HepG2 (cell line): Measurements from ENCODE around the gene RABL2B. TPM values are rescaled to one million over a fixed set of nuclear protein-coding genes. Genes with fewer than 3 reads are reported as not detected.

Experiments used
- FOXA3 ChIP-seq: IDR thresholded peaks from 2 replicates; pipeline ENCODE4 v1.6.1; 2016; ENCODE audit warnings: missing genetic modification reagents, missing compliant biosample characterization
- FOXO1 ChIP-seq: sonication (generic); formaldehyde crosslinking; IDR thresholded peaks from 2 replicates; pipeline ENCODE4 v1.4.0; 2020; ENCODE audit warnings: missing genetic modification reagents
- HDAC1 ChIP-seq: sonication (generic); formaldehyde crosslinking; IDR thresholded peaks from 2 replicates; pipeline ENCODE4 v1.5.1; 2020; ENCODE audit warnings: mild to moderate bottlenecking, missing genetic modification reagents
- MNT ChIP-seq: fragments of 450-650 bp; IDR thresholded peaks from 2 replicates; pipeline ENCODE4 v1.6.1; 2016
- MYPOP ChIP-seq: sonication (generic); formaldehyde crosslinking; IDR thresholded peaks from 2 replicates; pipeline ENCODE4 v1.8.1; 2023; ENCODE audit warnings: mild to moderate bottlenecking, moderate library complexity, missing genetic modification reagents
- POLR2A ChIP-seq, 2 experiments: IDR thresholded peaks; 2 replicates each; pipeline ENCODE4 v1.6.1; 2011; ENCODE audit warnings: low read depth in 2 of 2, low read length in 2 of 2, mild to moderate bottlenecking in 1 of 2, moderate library complexity in 1 of 2; ENCODE audit not compliant: insufficient read depth in 1 of 2
- POLR2G ChIP-seq: fragments of 200-400 bp; formaldehyde crosslinking; IDR thresholded peaks from 2 replicates; pipeline ENCODE4 v1.6.1; 2018; ENCODE audit warnings: mild to moderate bottlenecking, low read depth, low read length, moderate library complexity
- RFX1 ChIP-seq: fragments of 450-650 bp; IDR thresholded peaks from 2 replicates; pipeline ENCODE4 v1.6.1; 2017
- SAP130 ChIP-seq: IDR thresholded peaks from 2 replicates; pipeline ENCODE4 v1.6.1; 2016; ENCODE audit warnings: low read depth
- SIN3A ChIP-seq: IDR thresholded peaks from 2 replicates; pipeline ENCODE4 v1.6.1; 2011; ENCODE audit warnings: low read depth, mild to moderate bottlenecking, control low read depth, low read length, borderline replicate concordance
- ZFY ChIP-seq: sonication (generic); formaldehyde crosslinking; IDR thresholded peaks from 2 replicates; pipeline ENCODE4 v1.4.0; 2020; ENCODE audit warnings: missing genetic modification reagents
- ZNF574 ChIP-seq: sonication (generic); formaldehyde crosslinking; IDR thresholded peaks from 2 replicates; pipeline ENCODE4 v1.4.0; 2020; ENCODE audit warnings: missing genetic modification reagents
- ZNF772 ChIP-seq: sonication (generic); formaldehyde crosslinking; IDR thresholded peaks from 2 replicates; pipeline ENCODE4 v1.5.0; 2020; ENCODE audit warnings: mild to moderate bottlenecking, missing genetic modification reagents
- polyA plus RNA-seq, 8 experiments: library from polyadenylated mRNA; depleted of rRNA in 3 of 8; stranded (reverse) in 7 of 8; unstranded in 1 of 8; fragments of >200 nt; fragmentation: Illumina TruSeq in 4 of 8; extraction: Trizol in 4 of 8; gene quantifications; 2 replicates each; pipeline versions ENCODE4 v1.2.1 to v1.2.3, GENCODE V29; 2011 to 2016; ENCODE audit warnings: low read depth in 4 of 8, missing spikeins in 1 of 8, mixed read lengths in 1 of 8; ENCODE audit not compliant: insufficient read depth in 1 of 8
- total RNA-seq, 5 experiments: library from RNA; depleted of rRNA; stranded (reverse); fragments of >200 nt; fragmentation: Illumina TruSeq; extraction: Trizol; gene quantifications; 2 replicates each; pipeline ENCODE4 v1.2.3, GENCODE V29; 2016; ENCODE audit warnings: low read depth in 1 of 5
- TF ChIP-seq, protein P1 (sequence below): sonication (generic); formaldehyde crosslinking; IDR thresholded peaks from 2 replicates; pipeline ENCODE4 v1.4.0; 2020; ENCODE audit warnings: missing genetic modification reagents
- TF ChIP-seq, protein P2 (sequence below): sonication (generic); formaldehyde crosslinking; IDR thresholded peaks from 2 replicates; pipeline ENCODE4 v1.4.0; 2020; ENCODE audit warnings: missing genetic modification reagents
- TF ChIP-seq, protein P3 (sequence below): sonication (generic); formaldehyde crosslinking; IDR thresholded peaks from 2 replicates; pipeline ENCODE4 v1.5.1; 2020; ENCODE audit warnings: mild to moderate bottlenecking, missing genetic modification reagents, moderate library complexity
- TF ChIP-seq, protein P4 (sequence below): sonication (generic); formaldehyde crosslinking; conservative IDR thresholded peaks from 2 replicates; pipeline ENCODE4 v1.8.0; 2022; ENCODE audit warnings: mild to moderate bottlenecking, moderate library complexity, missing genetic modification reagents

RABL2B gene
- total and polyA plus RNA-seq, 2 of the 13 experiments (the other 11 are each of a cell fraction or from before 2014, with no cell fraction given) = 8.0 to 27.9 TPM

DNA sequence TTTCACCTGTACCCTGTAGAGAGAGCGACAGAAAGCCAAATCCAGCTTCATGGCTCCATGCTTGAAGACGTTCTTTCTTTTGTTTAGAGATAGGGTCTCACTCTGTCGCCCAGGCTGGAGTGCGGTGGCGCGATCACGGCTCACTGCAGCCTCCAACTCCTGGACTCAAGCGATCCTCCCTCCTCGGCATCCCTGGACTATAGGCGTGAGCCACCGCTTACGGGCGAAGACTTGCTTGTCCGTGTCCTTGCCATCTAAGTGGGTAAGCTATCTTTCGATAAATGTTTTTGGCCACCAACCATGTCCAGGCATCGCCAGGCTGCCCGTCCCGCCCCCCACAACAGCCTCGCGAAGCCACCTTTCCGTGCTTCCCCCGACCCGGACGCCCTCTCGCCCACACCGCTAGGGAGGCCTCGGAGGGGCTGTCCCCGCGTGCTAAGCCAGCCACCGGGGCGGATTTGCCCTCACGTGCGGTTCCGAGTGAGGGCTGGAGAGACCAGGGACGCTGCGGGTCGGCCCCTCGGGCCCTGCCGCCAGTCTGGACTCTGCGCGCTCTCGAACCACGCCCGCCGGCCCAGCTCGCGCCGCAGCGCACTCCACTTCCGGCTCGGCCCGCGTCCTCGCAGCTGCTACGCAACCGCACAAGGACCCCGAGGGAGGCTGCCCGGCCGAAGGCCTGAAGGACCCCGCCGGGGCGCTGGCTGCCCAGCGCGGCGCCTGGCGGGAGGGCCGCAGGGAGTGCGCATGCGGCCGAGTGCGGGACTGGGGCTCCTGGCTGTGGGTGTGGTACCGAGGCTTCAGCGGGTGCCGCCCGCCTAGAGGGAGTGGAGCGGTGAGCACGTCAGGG, at the start of gene RABL2B (continued):
- TF ChIP-seq ZNF574 (CRISPR knock-in tag) = peak; percentile 70
- peak; percentile 26; the same call in 1 of the 2 replicates for TF ChIP-seq RFX1
- TF ChIP-seq, protein P1, sequence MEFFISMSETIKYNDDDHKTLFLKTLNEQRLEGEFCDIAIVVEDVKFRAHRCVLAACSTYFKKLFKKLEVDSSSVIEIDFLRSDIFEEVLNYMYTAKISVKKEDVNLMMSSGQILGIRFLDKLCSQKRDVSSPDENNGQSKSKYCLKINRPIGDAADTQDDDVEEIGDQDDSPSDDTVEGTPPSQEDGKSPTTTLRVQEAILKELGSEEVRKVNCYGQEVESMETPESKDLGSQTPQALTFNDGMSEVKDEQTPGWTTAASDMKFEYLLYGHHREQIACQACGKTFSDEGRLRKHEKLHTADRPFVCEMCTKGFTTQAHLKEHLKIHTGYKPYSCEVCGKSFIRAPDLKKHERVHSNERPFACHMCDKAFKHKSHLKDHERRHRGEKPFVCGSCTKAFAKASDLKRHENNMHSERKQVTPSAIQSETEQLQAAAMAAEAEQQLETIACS (CRISPR knock-in tag) = peak; percentile 81
- peak; percentile 83 for TF ChIP-seq ZFY (CRISPR knock-in tag)
- TF ChIP-seq, protein P2, sequence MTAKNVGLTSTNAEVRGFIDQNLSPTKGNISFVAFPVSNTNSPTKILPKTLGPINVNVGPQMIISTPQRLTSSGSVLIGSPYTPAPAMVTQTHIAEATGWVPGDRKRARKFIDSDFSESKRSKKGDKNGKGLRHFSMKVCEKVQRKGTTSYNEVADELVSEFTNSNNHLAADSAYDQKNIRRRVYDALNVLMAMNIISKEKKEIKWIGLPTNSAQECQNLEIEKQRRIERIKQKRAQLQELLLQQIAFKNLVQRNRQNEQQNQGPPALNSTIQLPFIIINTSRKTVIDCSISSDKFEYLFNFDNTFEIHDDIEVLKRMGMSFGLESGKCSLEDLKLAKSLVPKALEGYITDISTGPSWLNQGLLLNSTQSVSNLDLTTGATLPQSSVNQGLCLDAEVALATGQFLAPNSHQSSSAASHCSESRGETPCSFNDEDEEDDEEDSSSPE = peak; percentile 71; the same call in 1 of the 2 replicates
- 0 out of 2 replicates have a peak, but pooled peaks have one; percentile 16 for TF ChIP-seq FOXO1 (CRISPR knock-in tag)
- TF ChIP-seq POLR2A (IDR thresholded peaks at IDR 0.05; ENCODE audit: insufficient read depth in 1 of 2, low read depth in 2 of 2, low read length in 2 of 2) = peak; percentile 37 to 60; a peak in 3 of 4 replicates
- TF ChIP-seq, protein P3, sequence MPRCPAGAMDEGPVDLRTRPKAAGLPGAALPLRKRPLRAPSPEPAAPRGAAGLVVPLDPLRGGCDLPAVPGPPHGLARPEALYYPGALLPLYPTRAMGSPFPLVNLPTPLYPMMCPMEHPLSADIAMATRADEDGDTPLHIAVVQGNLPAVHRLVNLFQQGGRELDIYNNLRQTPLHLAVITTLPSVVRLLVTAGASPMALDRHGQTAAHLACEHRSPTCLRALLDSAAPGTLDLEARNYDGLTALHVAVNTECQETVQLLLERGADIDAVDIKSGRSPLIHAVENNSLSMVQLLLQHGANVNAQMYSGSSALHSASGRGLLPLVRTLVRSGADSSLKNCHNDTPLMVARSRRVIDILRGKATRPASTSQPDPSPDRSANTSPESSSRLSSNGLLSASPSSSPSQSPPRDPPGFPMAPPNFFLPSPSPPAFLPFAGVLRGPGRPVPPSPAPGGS (CRISPR knock-in tag) = 0 out of 2 replicates have a peak, but pooled peaks have one; percentile 24
- TF ChIP-seq, protein P4, sequence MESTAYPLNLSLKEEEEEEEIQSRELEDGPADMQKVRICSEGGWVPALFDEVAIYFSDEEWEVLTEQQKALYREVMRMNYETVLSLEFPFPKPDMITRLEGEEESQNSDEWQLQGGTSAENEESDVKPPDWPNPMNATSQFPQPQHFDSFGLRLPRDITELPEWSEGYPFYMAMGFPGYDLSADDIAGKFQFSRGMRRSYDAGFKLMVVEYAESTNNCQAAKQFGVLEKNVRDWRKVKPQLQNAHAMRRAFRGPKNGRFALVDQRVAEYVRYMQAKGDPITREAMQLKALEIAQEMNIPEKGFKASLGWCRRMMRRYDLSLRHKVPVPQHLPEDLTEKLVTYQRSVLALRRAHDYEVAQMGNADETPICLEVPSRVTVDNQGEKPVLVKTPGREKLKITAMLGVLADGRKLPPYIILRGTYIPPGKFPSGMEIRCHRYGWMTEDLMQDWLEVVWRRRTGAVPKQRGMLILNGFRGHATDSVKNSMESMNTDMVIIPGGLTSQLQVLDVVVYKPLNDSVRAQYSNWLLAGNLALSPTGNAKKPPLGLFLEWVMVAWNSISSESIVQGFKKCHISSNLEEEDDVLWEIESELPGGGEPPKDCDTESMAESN (CRISPR knock-in tag) = 0 out of 2 replicates have a peak, but pooled peaks have one; percentile 36
- TF ChIP-seq SAP130 (CRISPR knock-in tag) = peak; percentile 99
- 0 out of 2 replicates have a peak, but pooled peaks have one; percentile 30 for TF ChIP-seq ZNF772 (CRISPR knock-in tag)
- TF ChIP-seq POLR2G = peak; percentile 65
- peak; percentile 78; the same call in 1 of the 2 replicates for TF ChIP-seq MYPOP (CRISPR knock-in tag)
- 0 out of 2 replicates have a peak, but pooled peaks have one; percentile 44 for TF ChIP-seq FOXA3
- peak; percentile 21; the same call in 1 of the 2 replicates for TF ChIP-seq MNT
- peak; percentile 99 for TF ChIP-seq SIN3A
- peak; percentile 92 for TF ChIP-seq HDAC1
